H1 (cell line): ENCODE results near the gene CHCHD1. TPM values are rescaled to one million over a fixed set of nuclear protein-coding genes. Genes with fewer than 3 reads are reported as not detected.
A peak's percentile ranks its signal among the peaks of the same experiment; 100 is the strongest.

Experiments used
- CTCF ChIA-PET: fragments of 300-600 bp; sonication (Branson Sonifier 250); formaldehyde crosslinking; loops from one replicate; lab custom pipeline; 2021; ENCODE audit not compliant: partially characterized antibody; lab: Charles Lee
- POLR2A ChIA-PET: fragments of 300-600 bp; sonication (Branson Sonifier 250); formaldehyde crosslinking; loops from one replicate; lab custom pipeline; 2021; ENCODE audit warnings: inconsistent platforms; ENCODE audit not compliant: partially characterized antibody; lab: Charles Lee
- DNase-seq, 2 experiments: peaks; one replicate each; pipeline versions ENCODE4 v3.0.0 to v3.0.0-alpha.2; 2010 to 2022; ENCODE audit warnings: low spot score in 2 of 2, low read depth in 1 of 2, mixed read lengths in 1 of 2
- FAIRE-seq: peaks from 2 replicates; lab custom pipeline; 2011; peaks lifted over from hg19 to GRCh38; lab: Jason Lieb, UNC
- H2AFZ ChIP-seq: 2 replicates; pipeline ENCODE4 v1.8.1; 2012; ENCODE audit warnings: low read length, inconsistent platforms
- H2AK5ac ChIP-seq: 2 replicates; pipeline ENCODE4 v1.6.1; 2013; ENCODE audit warnings: low read depth, low read length
- H2BK120ac ChIP-seq: replicated peaks from 2 replicates; pipeline ENCODE3; 2013; ENCODE audit warnings: low read depth, low read length, inconsistent platforms
- H2BK12ac ChIP-seq: 2 replicates; pipeline ENCODE4 v1.6.1; 2013; ENCODE audit warnings: low read depth, low read length
- H2BK15ac ChIP-seq: 2 replicates; pipeline ENCODE4 v1.6.1; 2013; ENCODE audit warnings: low read length
- H2BK20ac ChIP-seq: 2 replicates; pipeline ENCODE4 v1.6.1; 2013; ENCODE audit warnings: low read length
- H2BK5ac ChIP-seq: 2 replicates; pipeline ENCODE4 v1.6.1; 2013; ENCODE audit warnings: low read depth, low read length
- H3K14ac ChIP-seq: 2 replicates; pipeline ENCODE4 v1.6.1; 2013; ENCODE audit warnings: inconsistent platforms; ENCODE audit not compliant: insufficient read length
- H3K18ac ChIP-seq: 2 replicates; pipeline ENCODE4 v1.6.1; 2013; ENCODE audit warnings: low read length; ENCODE audit errors: extremely low read depth
- H3K23ac ChIP-seq: 2 replicates; pipeline ENCODE4 v1.6.1; 2013; ENCODE audit warnings: inconsistent platforms; ENCODE audit not compliant: insufficient read length
- H3K23me2 ChIP-seq: 2 replicates; pipeline ENCODE4 v1.6.1; 2013; ENCODE audit warnings: low read depth, low read length
- H3K27ac ChIP-seq: 2 replicates; pipeline ENCODE4 v1.6.1; 2011; ENCODE audit warnings: low read depth, low read length, inconsistent platforms
- H3K27me3 ChIP-seq, 4 experiments: replicated peaks in 1 of 4; 1 replicate in 1 of 4; 2 replicates in 3 of 4; pipeline versions ENCODE4 v1.6.1 to v1.8.1; 2011 to 2013; ENCODE audit warnings: low read length in 3 of 4, mild to moderate bottlenecking in 3 of 4, inconsistent platforms in 2 of 4, mixed read lengths in 2 of 4, moderate library complexity in 1 of 4; ENCODE audit not compliant: control insufficient read depth in 3 of 4, insufficient read depth in 3 of 4; ENCODE audit errors: extremely low read depth in 1 of 4
- H3K36me3 ChIP-seq, 4 experiments: 2 replicates each; pipeline versions ENCODE4 v1.6.1 to v1.8.1; 2011 to 2013; ENCODE audit warnings: mild to moderate bottlenecking in 4 of 4, low read length in 3 of 4, moderate library complexity in 2 of 4, control low read depth in 1 of 4, inconsistent platforms in 1 of 4; ENCODE audit not compliant: insufficient read depth in 4 of 4, control insufficient read depth in 2 of 4
- H3K4ac ChIP-seq: replicated peaks from 2 replicates; pipeline ENCODE3; 2013; ENCODE audit warnings: low read length, low read depth, mixed read lengths, inconsistent platforms; ENCODE audit not compliant: insufficient read length
- H3K4me1 ChIP-seq, 4 experiments: replicated peaks in 1 of 4; 1 replicate in 1 of 4; 2 replicates in 3 of 4; pipeline versions ENCODE4 v1.6.1 to v1.8.1; 2011 to 2013; ENCODE audit warnings: low read length in 3 of 4, inconsistent platforms in 2 of 4, mixed read lengths in 1 of 4; ENCODE audit not compliant: insufficient read depth in 4 of 4, control insufficient read depth in 3 of 4
- H3K4me2 ChIP-seq, 2 experiments: 2 replicates each; pipeline versions ENCODE4 v1.6.1 to v1.8.1; 2011 to 2013; ENCODE audit warnings: low read depth in 2 of 2, low read length in 2 of 2, control low read depth in 1 of 2, inconsistent platforms in 1 of 2, mild to moderate bottlenecking in 1 of 2; ENCODE audit not compliant: insufficient read depth in 1 of 2
- H3K4me3 ChIP-seq, 4 experiments: fragments of 200-600, 300-600 bp in 1 of 4; sonication (generic), shearing (Covaris generic), sonication (Bioruptor Twin) in 1 of 4; 2 replicates each; pipeline versions ENCODE4 v1.5.1 to v1.8.1; 2011 to 2016; ENCODE audit warnings: low read length in 4 of 4, low read depth in 3 of 4, control low read depth in 2 of 4, inconsistent platforms in 2 of 4, mild to moderate bottlenecking in 2 of 4, mixed read lengths in 1 of 4, moderate library complexity in 1 of 4; ENCODE audit not compliant: insufficient read depth in 2 of 4; ENCODE audit errors: extremely low read depth in 1 of 4
- H3K56ac ChIP-seq: replicated peaks from 2 replicates; pipeline ENCODE3; 2013; ENCODE audit warnings: low read depth, mild to moderate bottlenecking, mixed read lengths, low read length, inconsistent platforms; ENCODE audit not compliant: insufficient read length
- H3K79me1 ChIP-seq: 2 replicates; pipeline ENCODE4 v1.6.1; 2013; ENCODE audit warnings: low read depth, low read length, control low read depth
- H3K79me2 ChIP-seq, 2 experiments: 2 replicates each; pipeline versions ENCODE4 v1.6.1 to v1.8.1; 2012 to 2013; ENCODE audit warnings: low read length in 2 of 2, mild to moderate bottlenecking in 2 of 2, inconsistent platforms in 1 of 2; ENCODE audit not compliant: insufficient read depth in 2 of 2, control insufficient read depth in 1 of 2
- H3K9ac ChIP-seq, 4 experiments: replicated peaks in 1 of 4; 1 replicate in 1 of 4; 2 replicates in 3 of 4; pipeline versions ENCODE4 v1.6.1 to v1.8.1; 2011 to 2013; ENCODE audit warnings: low read depth in 3 of 4, low read length in 3 of 4, control low read depth in 2 of 4, mild to moderate bottlenecking in 2 of 4, moderate library complexity in 2 of 4, inconsistent platforms in 1 of 4; ENCODE audit errors: extremely low read depth in 1 of 4
- H3K9me3 ChIP-seq, 2 experiments: 2 replicates each; pipeline versions ENCODE4 v1.6.1 to v1.8.1; 2012 to 2013; ENCODE audit warnings: mild to moderate bottlenecking in 2 of 2, moderate library complexity in 2 of 2, control low read depth in 1 of 2, inconsistent platforms in 1 of 2, low read depth in 1 of 2, low read length in 1 of 2, mixed read lengths in 1 of 2; ENCODE audit not compliant: insufficient read depth in 2 of 2
- H4K20me1 ChIP-seq, 2 experiments: replicated peaks in 1 of 2; 2 replicates each; pipeline versions ENCODE3 to v1.8.1; 2011 to 2013; ENCODE audit warnings: inconsistent platforms in 2 of 2, low read length in 2 of 2, mild to moderate bottlenecking in 1 of 2; ENCODE audit not compliant: insufficient read depth in 2 of 2, control insufficient read depth in 1 of 2
- H4K5ac ChIP-seq: 2 replicates; pipeline ENCODE4 v1.6.1; 2013; ENCODE audit warnings: low read length, low read depth, mixed read lengths, inconsistent platforms; ENCODE audit not compliant: insufficient read length
- H4K8ac ChIP-seq: 2 replicates; pipeline ENCODE4 v1.8.0; 2013; ENCODE audit warnings: mild to moderate bottlenecking, moderate library complexity, low read length, inconsistent platforms; ENCODE audit not compliant: insufficient read depth; ENCODE audit errors: extremely low read depth
- H4K91ac ChIP-seq: replicated peaks from 2 replicates; pipeline ENCODE3; 2013; ENCODE audit warnings: low read length, mixed read lengths, inconsistent platforms; ENCODE audit not compliant: insufficient read length
- HDAC6 ChIP-seq: IDR thresholded peaks from one replicate; pipeline ENCODE4 v1.7.1; 2012; ENCODE audit warnings: low read depth, mild to moderate bottlenecking, inconsistent platforms, low read length, moderate library complexity
- RBBP5 ChIP-seq: IDR thresholded peaks from 2 replicates; pipeline ENCODE4 v1.7.1; 2012; ENCODE audit warnings: low read depth, mild to moderate bottlenecking, inconsistent platforms, low read length, moderate library complexity, borderline replicate concordance
- SUZ12 ChIP-seq: fragments of 200-600 bp; sonication (generic); IDR thresholded peaks from 2 replicates; pipeline ENCODE4 v1.6.1; 2012; ENCODE audit warnings: mild to moderate bottlenecking, inconsistent platforms, low read length, moderate library complexity, mixed read lengths
- WGBS, 2 experiments: shearing (Covaris generic) in 1 of 2; methylation state at CpG; one replicate each; pipeline versions ENCODE4 v1.1.6 to v1.1.7; 2013 to 2015; ENCODE audit warnings: low lambda C conversion rate in 2 of 2, mixed read lengths in 2 of 2, inconsistent platforms in 1 of 2, low coverage in 1 of 2, missing lambda C conversion rate in 1 of 2; ENCODE audit not compliant: insufficient replicate concordance in 2 of 2, insufficient coverage in 1 of 2, insufficient read length in 1 of 2; ENCODE audit errors: extremely low coverage in 1 of 2, missing lambda C conversion rate in 1 of 2; 5-methylcytosine and 5-hydroxymethylcytosine counted together
- polyA plus RNA-seq, 7 experiments: library from polyadenylated mRNA; depleted of rRNA in 3 of 7; stranded (reverse) in 5 of 7; unstranded in 2 of 7; fragments of >200 nt in 5 of 7; fragments of 200-250 nt in 2 of 7; gene quantifications; 1 replicate in 5 of 7; 2 replicates in 1 of 7; 4 replicates in 1 of 7; pipeline versions ENCODE4 v1.2.1 to v1.2.3, GENCODE V29; 2011 to 2013; ENCODE audit warnings: missing spikeins in 2 of 7, mixed read lengths in 2 of 7
- total RNA-seq: library from RNA; stranded (reverse); fragmentation: NEBNext Ultra II Directional; extraction: Animal tissue kit (Norgen Biotek cat#: 25700); gene quantifications from 2 replicates; pipeline ENCODE4 v1.2.1, GENCODE V29; 2021
- TF ChIP-seq, protein P1 (sequence below), 3 experiments: IDR thresholded peaks; 1 replicate in 2 of 3; 2 replicates in 1 of 3; pipeline versions ENCODE4 v1.5.1 to v1.6.1; 2011; ENCODE audit warnings: low read length in 3 of 3, mild to moderate bottlenecking in 3 of 3, inconsistent platforms in 2 of 3, low read depth in 1 of 3, moderate library complexity in 1 of 3; ENCODE audit not compliant: insufficient read depth in 1 of 3; ENCODE audit errors: control extremely low read depth in 1 of 3
- TF ChIP-seq, protein P2 (sequence below): IDR thresholded peaks from 2 replicates; pipeline ENCODE4 v1.6.1; 2012; ENCODE audit warnings: inconsistent platforms
- TF ChIP-seq, protein P3 (sequence below): IDR thresholded peaks from 2 replicates; pipeline ENCODE4 v1.6.1; 2012; ENCODE audit warnings: low read length, inconsistent platforms

The CHCHD1 gene
- total and polyA plus RNA-seq, 2 of the 8 experiments (the other 6 are each of a cell fraction or from before 2014, with no cell fraction given) = 44.9 to 58.1 TPM

GRCh38 chr10:73743327-73743904, 38.4 kb upstream of the CHCHD1 start:
- WGBS, 2 experiments = 17% methylated on average over 6 of the region's 6 CpGs; no CpG with 5 or more reads in 1 of the 2 experiments
- H4K8ac ChIP-seq = peak overlapping the region; percentile 93; the same call in 1 of the 2 replicates
- ChIA-PET CTCF (interaction anchor here (0.7 to 1.3 kb wide), 3 partner anchors 13 to 214 kb away, joined by 3 read pairs; no protein-coding TSS in a partner anchor), POLR2A (interaction anchor here (0.7 to 7.0 kb wide), 22 partner anchors 10 to 490 kb away, joined by 3 to 124 read pairs (median 4); partner anchors contain the start of genes CHCHD1, SYNPO2L and ZSWIM8)
- no peak overlapping the region for H2BK20ac ChIP-seq
- H3K79me2 ChIP-seq = peaks cover 0 to 15% of the 10 kb centered on the region in 2 experiments; a peak in 2 of 4 replicates
- 0 out of 2 replicates have a peak overlapping the region, but pooled peaks have one; percentile 21 for H2BK12ac ChIP-seq
- DNase-seq = no peak
- H3K4me1 ChIP-seq = peaks cover 5 to 20% (median 10%) of the 10 kb centered on the region in 4 experiments; a peak in 6 of 7 replicates
- no peaks in the 10 kb centered on the region for H3K9me3 ChIP-seq
- H3K23me2 ChIP-seq = peaks cover 3% of the 10 kb centered on the region; the same call in 1 of the 2 replicates
- peak overlapping the region; percentile 84 for H2BK5ac ChIP-seq
- no peaks in the 10 kb centered on the region for H4K20me1 ChIP-seq
- no peak overlapping the region for H3K23ac ChIP-seq
- peak overlapping the region; percentile 87 to 93 (median 92) for H3K9ac ChIP-seq
- peak overlapping the region; percentile 92 for H2BK120ac ChIP-seq
- peak overlapping the region; percentile 89 for H3K18ac ChIP-seq
- peak overlapping the region; percentile 85 for H3K4ac ChIP-seq
- H3K36me3 ChIP-seq = peaks cover 0 to 8% (median 0%) of the 10 kb centered on the region in 4 experiments; a peak in 1 of 8 replicates
- H2AK5ac ChIP-seq = 0 out of 2 replicates have a peak overlapping the region, but pooled peaks have one; percentile 19
- no peak overlapping the region for H2BK15ac ChIP-seq
- H3K4me2 ChIP-seq = peak overlapping the region; percentile 49 to 86
- peak overlapping the region; percentile 81 for H4K5ac ChIP-seq
- H3K27me3 ChIP-seq = no peaks in the 10 kb centered on the region
- no peak overlapping the region for H3K14ac ChIP-seq
- H3K4me3 ChIP-seq = peak overlapping the region; percentile 69 to 92 (median 82)
- peak overlapping the region; percentile 66 for H3K56ac ChIP-seq
- peak overlapping the region; percentile 68; the same call in 1 of the 2 replicates for H2AFZ ChIP-seq
- H3K27ac ChIP-seq = peak overlapping the region; percentile 93
- FAIRE-seq = no peak
- peak overlapping the region; percentile 95 for H4K91ac ChIP-seq
- peaks cover 6% of the 10 kb centered on the region for H3K79me1 ChIP-seq
- no peak for TF ChIP-seq RBBP5
- no peak for TF ChIP-seq HDAC6
- TF ChIP-seq, protein P1, sequence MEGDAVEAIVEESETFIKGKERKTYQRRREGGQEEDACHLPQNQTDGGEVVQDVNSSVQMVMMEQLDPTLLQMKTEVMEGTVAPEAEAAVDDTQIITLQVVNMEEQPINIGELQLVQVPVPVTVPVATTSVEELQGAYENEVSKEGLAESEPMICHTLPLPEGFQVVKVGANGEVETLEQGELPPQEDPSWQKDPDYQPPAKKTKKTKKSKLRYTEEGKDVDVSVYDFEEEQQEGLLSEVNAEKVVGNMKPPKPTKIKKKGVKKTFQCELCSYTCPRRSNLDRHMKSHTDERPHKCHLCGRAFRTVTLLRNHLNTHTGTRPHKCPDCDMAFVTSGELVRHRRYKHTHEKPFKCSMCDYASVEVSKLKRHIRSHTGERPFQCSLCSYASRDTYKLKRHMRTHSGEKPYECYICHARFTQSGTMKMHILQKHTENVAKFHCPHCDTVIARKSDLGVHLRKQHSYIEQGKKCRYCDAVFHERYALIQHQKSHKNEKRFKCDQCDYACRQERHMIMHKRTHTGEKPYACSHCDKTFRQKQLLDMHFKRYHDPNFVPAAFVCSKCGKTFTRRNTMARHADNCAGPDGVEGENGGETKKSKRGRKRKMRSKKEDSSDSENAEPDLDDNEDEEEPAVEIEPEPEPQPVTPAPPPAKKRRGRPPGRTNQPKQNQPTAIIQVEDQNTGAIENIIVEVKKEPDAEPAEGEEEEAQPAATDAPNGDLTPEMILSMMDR (IDR thresholded peaks at IDR 0.05; ENCODE audit: control extremely low read depth in 1 of 3, insufficient read depth in 1 of 3, low read depth in 1 of 3, low read length in 3 of 3) = no peak
- TF ChIP-seq, protein P2, sequence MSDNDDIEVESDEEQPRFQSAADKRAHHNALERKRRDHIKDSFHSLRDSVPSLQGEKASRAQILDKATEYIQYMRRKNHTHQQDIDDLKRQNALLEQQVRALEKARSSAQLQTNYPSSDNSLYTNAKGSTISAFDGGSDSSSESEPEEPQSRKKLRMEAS = no peak
- TF ChIP-seq, protein P3, sequence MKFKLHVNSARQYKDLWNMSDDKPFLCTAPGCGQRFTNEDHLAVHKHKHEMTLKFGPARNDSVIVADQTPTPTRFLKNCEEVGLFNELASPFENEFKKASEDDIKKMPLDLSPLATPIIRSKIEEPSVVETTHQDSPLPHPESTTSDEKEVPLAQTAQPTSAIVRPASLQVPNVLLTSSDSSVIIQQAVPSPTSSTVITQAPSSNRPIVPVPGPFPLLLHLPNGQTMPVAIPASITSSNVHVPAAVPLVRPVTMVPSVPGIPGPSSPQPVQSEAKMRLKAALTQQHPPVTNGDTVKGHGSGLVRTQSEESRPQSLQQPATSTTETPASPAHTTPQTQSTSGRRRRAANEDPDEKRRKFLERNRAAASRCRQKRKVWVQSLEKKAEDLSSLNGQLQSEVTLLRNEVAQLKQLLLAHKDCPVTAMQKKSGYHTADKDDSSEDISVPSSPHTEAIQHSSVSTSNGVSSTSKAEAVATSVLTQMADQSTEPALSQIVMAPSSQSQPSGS = no peak
- no peak for TF ChIP-seq SUZ12
